Adrenal gland (tissue), 12 donors: ENCODE results near the gene SEL1L2. TPM values are rescaled to one million over a fixed set of nuclear protein-coding genes. Genes with fewer than 3 reads are reported as not detected.

ENCODE experiments used
- DNase-seq, 7 donors: peaks; one replicate each; pipeline ENCODE4 v3.0.0-alpha.2; 2019 to 2020
- H3K27ac ChIP-seq, 5 donors: fragments of 200-600 bp; sonication (generic) in 4 of 5; 1 replicate in 3 of 5; 2 replicates in 2 of 5; pipeline versions ENCODE4 v1.5.1 to v1.8.0; 2016 to 2020; ENCODE audit warnings: mild to moderate bottlenecking in 1 of 5
- H3K27me3 ChIP-seq: fragments of 200-600 bp; 2 replicates; pipeline ENCODE4 v1.8.0; 2021
- H3K36me3 ChIP-seq, 2 donors: fragments of 200-600 bp; replicated peaks in 1 of 2; 1 replicate in 1 of 2; 2 replicates in 1 of 2; pipeline versions ENCODE4 v1.5.1 to v1.8.0; 2018 to 2022
- H3K4me1 ChIP-seq, 2 donors: fragments of 200-600 bp; replicated peaks in 1 of 2; 1 replicate in 1 of 2; 2 replicates in 1 of 2; pipeline versions ENCODE4 v1.5.1 to v1.8.0; 2018 to 2021
- H3K4me3 ChIP-seq, 4 donors: fragments of 200-600 bp; sonication (generic) in 3 of 4; one replicate each; pipeline ENCODE4 v1.5.1; 2016 to 2018
- H3K9me3 ChIP-seq, 3 donors: fragments of 200-600 bp; sonication (generic) in 1 of 3; replicated peaks in 1 of 3; 1 replicate in 2 of 3; 2 replicates in 1 of 3; pipeline versions ENCODE4 v1.5.1 to v1.8.0; 2016 to 2021
- POLR2A ChIP-seq, 2 donors: fragments of 450-650 bp; IDR thresholded peaks; one replicate each; pipeline ENCODE4 v1.6.1; 2017; ENCODE audit warnings: antibody characterized with exemption in 2 of 2, mild to moderate bottlenecking in 2 of 2, moderate library complexity in 1 of 2
- WGBS, 4 donors: extraction: QIAGEN DNeasy Blood & Tissue Kit in 2 of 4; methylation state at CpG; one replicate each; pipeline versions ENCODE4 v1.1.5 to v1.1.7; 2013 to 2017; 5-methylcytosine and 5-hydroxymethylcytosine counted together
- intact Hi-C, 2 donors: fragments of 100-400 bp; cut with DNase I; formaldehyde crosslinking; loops; one replicate each; pipeline versions ENCODE4 v1.14.1 to v1.15.0; 2022 to 2023
- polyA plus RNA-seq, 3 donors: library from polyadenylated mRNA; stranded (reverse); fragments of 200-250 nt in 2 of 3; fragments of 350-450 nt in 1 of 3; fragmentation: Illumina TruSeq in 1 of 3; extraction: RNeasy Lipid Tissue Mini Kit (QIAGEN cat#74804) in 1 of 3; gene quantifications; one replicate each; pipeline ENCODE4 v1.2.3, GENCODE V29; 2013 to 2014
- total RNA-seq, 9 donors: library from RNA; depleted of rRNA in 4 of 9; stranded (reverse); fragments of >200 nt in 4 of 9; fragments of 120-200 nt in 1 of 9; fragmentation: NEBNext Ultra II Directional in 1 of 9; extraction: Animal tissue kit (Norgen Biotek cat#: 25700) in 1 of 9; gene quantifications; one replicate each; pipeline versions ENCODE4 v1.1.0 to v1.2.4, GENCODE V29; 2013 to 2023
- TF ChIP-seq, protein P1 (sequence below), 6 experiments: fragments of 450-650 bp in 4 of 6; fragments of 200-600 bp in 2 of 6; sonication (generic) in 1 of 6; IDR thresholded peaks; 1 replicate in 5 of 6; 2 replicates in 1 of 6; pipeline versions ENCODE4 v1.5.1 to v1.8.0; 2016 to 2021; ENCODE audit warnings: antibody characterized with exemption in 6 of 6, mild to moderate bottlenecking in 2 of 6, moderate library complexity in 1 of 6
- donor health status: healthy with polysubstance abuse.
- donor health status: Bipolar disorder and iron deficiency.
- donor health status: DM: yes; HTN: yes; CAD: no.
- donor health status: DM: no; HTN: no; CAD: no.
- donor health status: DM: no; HTN: no; CAD: no.
- donor health status: DM: yes; HTN: yes; CAD: no.

The SEL1L2 gene
- total and polyA plus RNA-seq, 12 donors: 0.22 to 2.3 (median 0.43) TPM; not detected in 8

DNA sequence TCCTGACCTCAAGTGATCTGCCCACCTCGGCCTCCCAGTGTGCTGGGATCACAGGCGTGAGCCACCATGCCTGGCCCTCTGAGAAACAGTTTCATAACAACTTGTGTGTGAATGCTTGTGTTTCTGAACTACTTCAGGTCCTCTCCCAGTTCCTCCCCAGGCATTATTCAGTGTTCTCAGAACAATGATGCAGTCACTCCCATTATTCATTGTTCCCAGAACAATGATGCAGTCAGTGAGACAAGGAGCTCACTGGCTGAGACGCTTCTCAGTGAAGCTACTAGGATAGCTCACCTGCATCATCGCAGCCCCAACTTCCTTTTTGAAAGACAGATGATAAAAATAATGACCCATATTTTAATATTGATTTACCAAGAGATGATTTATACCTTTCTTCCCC, 134.1 kb downstream of the SEL1L2 start:
- 81 to 90% (median 85%) methylated on average over 4 of the region's 4 CpGs for WGBS, 4 donors
- H3K36me3 ChIP-seq: no peaks in the 10 kb centered on the region
- H3K4me1 ChIP-seq: no peaks in the 10 kb centered on the region
- no peak overlapping the region for H3K4me3 ChIP-seq
- intact Hi-C loops: no loop called here
- no peaks in the 10 kb centered on the region for H3K27me3 ChIP-seq
- no peak overlapping the region for H3K27ac ChIP-seq
- H3K9me3 ChIP-seq: no peaks in the 10 kb centered on the region
- DNase-seq: no peak
- TF ChIP-seq POLR2A (IDR thresholded peaks at IDR 0.05): no peak
- TF ChIP-seq, protein P1, sequence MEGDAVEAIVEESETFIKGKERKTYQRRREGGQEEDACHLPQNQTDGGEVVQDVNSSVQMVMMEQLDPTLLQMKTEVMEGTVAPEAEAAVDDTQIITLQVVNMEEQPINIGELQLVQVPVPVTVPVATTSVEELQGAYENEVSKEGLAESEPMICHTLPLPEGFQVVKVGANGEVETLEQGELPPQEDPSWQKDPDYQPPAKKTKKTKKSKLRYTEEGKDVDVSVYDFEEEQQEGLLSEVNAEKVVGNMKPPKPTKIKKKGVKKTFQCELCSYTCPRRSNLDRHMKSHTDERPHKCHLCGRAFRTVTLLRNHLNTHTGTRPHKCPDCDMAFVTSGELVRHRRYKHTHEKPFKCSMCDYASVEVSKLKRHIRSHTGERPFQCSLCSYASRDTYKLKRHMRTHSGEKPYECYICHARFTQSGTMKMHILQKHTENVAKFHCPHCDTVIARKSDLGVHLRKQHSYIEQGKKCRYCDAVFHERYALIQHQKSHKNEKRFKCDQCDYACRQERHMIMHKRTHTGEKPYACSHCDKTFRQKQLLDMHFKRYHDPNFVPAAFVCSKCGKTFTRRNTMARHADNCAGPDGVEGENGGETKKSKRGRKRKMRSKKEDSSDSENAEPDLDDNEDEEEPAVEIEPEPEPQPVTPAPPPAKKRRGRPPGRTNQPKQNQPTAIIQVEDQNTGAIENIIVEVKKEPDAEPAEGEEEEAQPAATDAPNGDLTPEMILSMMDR (IDR thresholded peaks at IDR 0.05): no peak

DNA sequence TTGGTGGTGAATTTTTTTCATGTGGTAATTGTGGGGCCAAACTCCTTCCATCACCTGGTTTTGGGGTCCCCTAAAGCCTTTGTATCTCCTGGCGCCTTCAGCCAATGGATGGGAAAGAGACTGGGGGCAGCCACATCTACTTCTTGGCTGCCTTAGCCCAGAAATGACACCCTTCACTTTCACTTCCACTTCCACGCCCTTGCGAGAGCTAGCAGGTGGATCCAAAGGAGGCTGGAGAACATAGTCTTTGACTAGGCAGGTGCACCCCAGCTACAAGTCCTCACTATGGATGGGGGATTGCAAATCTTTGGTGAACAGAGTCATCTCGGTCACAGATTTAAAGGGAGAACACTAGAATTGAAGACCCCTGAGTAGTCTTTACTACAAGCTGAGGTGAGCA, 134.8 kb downstream of the SEL1L2 start:
- H3K27ac ChIP-seq: no peak overlapping the region
- H3K36me3 ChIP-seq: no peaks in the 10 kb centered on the region
- no peaks in the 10 kb centered on the region for H3K4me1 ChIP-seq
- H3K9me3 ChIP-seq: no peaks in the 10 kb centered on the region
- intact Hi-C loops: no loop called here
- TF ChIP-seq, protein P1 (IDR thresholded peaks at IDR 0.05): no peak
- TF ChIP-seq POLR2A (IDR thresholded peaks at IDR 0.05): no peak
- no peak for DNase-seq
- no peaks in the 10 kb centered on the region for H3K27me3 ChIP-seq
- no peak overlapping the region for H3K4me3 ChIP-seq
- WGBS, 4 donors: 78 to 98% (median 92%) methylated on average over 4 of the region's 4 CpGs

DNA sequence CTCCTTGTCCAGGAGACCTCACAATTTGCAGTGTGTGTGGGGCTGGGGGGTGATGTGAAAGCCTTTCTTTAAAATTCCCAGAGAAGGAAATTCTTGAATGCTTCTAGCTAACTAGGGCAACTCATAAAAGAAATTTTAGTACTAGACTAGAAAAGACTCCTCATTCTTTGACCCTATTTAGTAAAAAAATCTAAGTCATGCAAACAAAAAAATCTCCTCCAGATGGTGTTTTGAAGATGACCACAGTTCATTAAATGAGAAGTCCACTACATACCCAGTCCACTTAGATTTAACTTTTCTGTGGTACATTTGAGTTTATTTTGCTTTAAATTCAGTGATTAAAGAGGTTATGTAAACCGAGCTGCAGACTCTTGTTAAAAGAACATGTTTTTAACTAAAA, 138.1 kb downstream of the SEL1L2 start:
- no peak for DNase-seq
- Histone ChIP-seq H3K4me3 (no peak overlapping the region), H3K9me3 (no peaks in the 10 kb centered on the region), H3K36me3 (no peaks in the 10 kb centered on the region), H3K27me3 (no peaks in the 10 kb centered on the region), H3K27ac (no peak overlapping the region), H3K4me1 (no peaks in the 10 kb centered on the region)
- TF ChIP-seq POLR2A (IDR thresholded peaks at IDR 0.05): no peak
- TF ChIP-seq, protein P1 (IDR thresholded peaks at IDR 0.05): no peak
- intact Hi-C loops: no loop called here
- WGBS, 4 donors: 47 to 56% (median 53%) methylated on average over 1 of the region's 1 CpG

DNA sequence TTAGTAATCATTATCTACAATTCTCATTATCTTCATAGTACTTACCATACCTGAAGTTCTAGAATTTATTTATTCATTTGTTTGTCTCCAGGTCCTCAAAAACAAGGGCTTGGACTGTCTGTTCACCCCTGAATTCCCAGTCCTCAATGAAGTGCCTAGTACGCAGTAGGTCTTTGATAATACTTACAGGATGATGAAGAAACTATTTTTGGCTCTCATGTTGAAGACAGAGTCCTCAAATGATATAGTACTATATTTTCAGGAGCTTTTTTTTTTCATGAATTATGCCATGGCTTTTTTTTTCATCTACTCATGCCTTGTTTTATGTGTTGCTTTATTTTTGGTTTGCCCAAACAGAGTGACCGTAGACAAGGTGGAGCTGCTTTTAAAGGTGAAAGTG, 139.1 kb downstream of the SEL1L2 start:
- intact Hi-C loops: no loop called here
- Histone ChIP-seq H3K27me3 (no peaks in the 10 kb centered on the region), H3K4me3 (no peak overlapping the region), H3K9me3 (no peaks in the 10 kb centered on the region), H3K4me1 (no peaks in the 10 kb centered on the region), H3K36me3 (no peaks in the 10 kb centered on the region), H3K27ac (no peak overlapping the region)
- 81 to 90% (median 87%) methylated on average over 2 of the region's 2 CpGs for WGBS, 4 donors
- no peak for TF ChIP-seq POLR2A (IDR thresholded peaks at IDR 0.05)
- TF ChIP-seq, protein P1 (IDR thresholded peaks at IDR 0.05): no peak
- no peak for DNase-seq
